GM18858 (cell line): ENCODE results near the gene CATSPER3.

Experiments used
- ATAC-seq: cut with Tn5 transposase; IDR thresholded peaks from one replicate; pipeline ENCODE4 v1.9.1; 2021; ENCODE audit not compliant: unreplicated experiment

The CATSPER3 gene

DNA sequence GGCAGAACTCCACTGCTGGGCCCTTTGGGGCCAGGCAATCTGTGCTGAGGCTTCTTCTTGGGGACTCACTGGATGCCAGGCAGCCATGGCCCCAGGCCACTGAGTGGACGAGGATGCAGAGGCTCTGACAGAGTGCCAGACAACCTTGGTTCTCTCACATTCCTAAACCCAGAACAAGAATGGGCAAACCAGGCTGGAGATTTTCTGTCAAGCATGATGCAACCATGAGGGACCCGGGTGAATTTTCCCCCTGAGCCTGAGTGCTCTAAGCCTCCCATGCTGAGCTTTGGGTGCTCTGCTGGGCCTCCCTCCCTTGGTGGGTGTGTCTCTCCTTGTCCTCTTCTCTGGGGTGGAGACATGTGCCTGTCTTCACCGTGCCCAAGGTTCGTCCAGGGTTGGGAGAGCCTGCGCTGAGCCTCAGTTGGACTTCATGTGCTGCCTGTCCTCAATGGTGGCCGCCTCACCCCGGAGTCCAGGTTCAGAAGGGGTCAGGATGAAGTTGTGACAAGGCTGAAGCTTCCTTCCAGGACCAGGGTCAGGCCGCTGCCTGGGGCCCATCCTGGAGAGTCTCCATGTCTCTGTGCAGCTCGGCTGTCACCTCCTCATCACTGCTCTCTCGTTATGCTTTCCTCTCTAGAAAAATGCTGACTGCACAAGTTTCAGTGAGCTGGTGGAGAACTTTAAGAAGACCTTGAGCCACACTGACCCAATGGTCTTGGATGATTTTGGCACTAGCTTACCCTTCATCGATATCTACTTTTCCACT, 42.2 kb downstream of the CATSPER3 start:
- no peak for ATAC-seq

DNA sequence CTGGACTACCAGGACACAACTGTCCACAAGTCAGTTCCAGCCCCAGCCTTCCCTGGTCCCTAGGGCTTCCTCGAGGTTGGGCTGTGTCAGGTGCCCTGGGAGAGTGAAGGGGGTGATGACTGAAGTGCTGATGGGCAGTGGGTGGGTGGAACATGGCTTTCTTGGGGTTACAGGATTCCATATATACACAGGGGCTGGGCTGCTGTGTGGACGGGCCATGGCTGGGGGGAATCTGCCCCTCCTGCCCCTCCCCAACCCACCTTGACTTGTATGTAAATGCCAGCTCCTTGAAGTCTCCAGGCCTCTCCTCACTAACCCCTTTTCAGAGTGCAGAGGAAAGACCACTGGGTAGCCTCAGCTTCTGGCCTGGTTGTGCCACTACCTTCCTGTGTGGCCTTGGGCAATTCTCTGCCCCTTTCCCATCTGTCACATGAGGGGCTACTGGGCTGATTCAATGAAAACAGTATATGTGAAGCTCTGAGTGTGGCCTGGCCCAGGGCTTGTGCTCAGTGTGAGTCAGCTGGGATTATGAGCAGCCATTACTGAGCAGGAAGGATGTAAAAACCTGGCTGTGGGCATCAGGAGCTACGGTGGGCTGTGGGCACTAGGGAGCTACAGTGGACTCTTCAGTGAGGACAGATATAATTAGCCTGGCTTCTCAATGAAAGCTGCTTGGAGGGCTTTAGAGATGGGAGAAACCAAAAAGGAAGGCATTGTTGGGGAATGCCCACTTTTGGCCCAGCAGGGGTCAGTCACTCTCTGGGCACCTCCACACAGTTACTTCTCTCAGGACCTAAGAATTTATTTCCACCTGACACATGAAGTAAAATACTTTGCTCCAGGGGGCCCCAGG, 43.0 kb downstream of the CATSPER3 start:
- ATAC-seq = no peak

DNA sequence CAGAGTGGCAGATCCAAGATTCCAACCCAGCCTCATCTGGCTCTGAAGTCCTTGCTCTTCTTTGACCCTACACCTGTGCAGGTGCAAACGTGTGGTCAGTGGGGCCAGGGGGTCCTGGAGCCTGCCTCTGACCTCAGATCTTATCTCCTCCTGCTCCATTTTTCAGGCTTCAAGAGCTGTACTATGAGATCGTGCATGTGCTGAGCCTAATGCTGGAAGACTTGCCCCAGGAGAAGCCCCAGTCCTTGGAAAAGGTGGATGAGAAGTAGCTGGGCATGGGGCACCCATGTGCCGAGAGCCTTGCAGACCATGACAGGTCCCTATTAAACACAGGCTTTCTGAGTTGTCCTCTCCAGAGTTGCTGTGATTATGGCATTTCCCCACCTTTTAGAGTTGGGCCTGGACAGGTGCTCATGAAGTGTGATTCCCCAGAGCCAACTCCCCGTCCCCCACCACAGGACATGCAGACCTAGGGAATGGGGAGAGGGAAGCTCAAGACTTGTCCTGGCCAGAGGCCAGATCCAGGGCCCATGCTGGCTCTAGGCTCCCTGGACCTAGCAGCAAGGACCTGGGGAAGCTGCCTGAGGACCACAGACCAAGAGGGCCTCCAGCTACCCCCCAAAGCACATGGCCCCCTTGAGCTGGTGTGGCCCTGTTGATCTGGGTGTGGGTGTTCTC, 43.8 kb downstream of the CATSPER3 start:
- ATAC-seq = no peak

DNA sequence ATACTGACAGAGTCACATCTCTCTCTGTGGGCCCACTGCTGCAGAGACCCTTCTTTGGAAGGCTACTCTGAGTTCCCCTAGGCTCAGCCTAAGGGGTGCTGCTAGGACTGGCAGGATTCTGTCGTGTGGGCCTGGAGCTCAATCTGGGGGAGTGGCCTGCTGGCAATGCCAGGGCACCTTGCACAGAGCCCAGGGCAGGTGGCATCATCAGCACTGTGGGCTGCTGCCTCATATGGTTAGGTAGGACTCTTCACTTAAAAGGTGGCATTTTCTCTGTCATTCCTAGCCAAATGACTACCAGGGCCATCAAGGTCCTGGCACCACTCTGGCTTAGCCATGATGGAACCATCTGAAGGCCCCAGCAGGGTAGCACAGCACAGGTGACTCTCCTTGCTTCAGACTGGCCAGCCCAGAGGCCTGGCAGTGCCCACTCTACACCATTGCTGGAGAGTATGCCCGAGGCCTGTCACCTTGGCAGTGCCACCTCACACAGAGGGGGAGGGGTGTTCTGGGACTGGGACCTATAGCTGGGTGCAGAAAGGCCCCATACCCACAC, 44.4 kb downstream of the CATSPER3 start:
- no peak for ATAC-seq

DNA sequence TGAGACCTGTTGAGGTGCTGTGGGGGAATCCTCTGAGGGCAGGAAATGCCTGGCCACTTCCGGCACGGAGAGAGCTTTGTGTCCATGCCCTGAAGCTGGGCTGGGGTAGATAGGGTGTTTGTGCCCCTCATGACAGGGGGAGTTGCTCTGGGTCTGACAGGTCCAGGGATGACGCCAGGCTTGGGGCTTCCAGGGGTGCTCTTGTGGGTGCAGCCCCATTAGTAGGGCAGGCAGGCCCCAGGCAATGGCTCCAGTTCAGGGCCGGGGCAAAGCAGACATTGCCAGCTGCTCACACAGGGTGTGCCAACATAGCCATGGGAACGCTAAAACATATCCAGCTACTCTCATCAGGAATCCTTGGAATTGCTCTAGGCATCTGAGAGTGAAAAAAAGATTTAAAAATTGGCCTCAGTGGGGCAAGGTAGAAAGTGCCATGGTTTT, 45.3 kb downstream of the CATSPER3 start:
- ATAC-seq = no peak

DNA sequence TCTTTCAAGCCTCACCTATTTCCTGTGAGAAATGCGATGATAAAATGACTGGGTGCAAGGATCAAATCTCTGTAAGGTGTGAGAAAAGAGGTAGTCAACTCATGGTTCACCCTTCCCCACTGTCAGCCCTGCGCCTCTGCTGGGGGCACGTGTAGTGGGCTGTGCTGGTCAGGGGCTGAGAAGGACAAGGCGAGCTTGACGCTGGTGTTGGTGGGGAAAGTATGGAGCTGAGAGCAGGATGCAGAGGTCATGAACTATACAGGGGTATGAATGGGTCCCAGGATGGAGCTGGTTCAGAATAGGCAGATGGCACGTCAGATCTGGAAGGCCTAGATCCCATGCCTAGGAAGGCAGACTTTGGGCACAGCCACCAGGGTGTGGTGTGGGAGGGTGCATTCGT, 45.7 kb downstream of the CATSPER3 start:
- ATAC-seq = no peak

DNA sequence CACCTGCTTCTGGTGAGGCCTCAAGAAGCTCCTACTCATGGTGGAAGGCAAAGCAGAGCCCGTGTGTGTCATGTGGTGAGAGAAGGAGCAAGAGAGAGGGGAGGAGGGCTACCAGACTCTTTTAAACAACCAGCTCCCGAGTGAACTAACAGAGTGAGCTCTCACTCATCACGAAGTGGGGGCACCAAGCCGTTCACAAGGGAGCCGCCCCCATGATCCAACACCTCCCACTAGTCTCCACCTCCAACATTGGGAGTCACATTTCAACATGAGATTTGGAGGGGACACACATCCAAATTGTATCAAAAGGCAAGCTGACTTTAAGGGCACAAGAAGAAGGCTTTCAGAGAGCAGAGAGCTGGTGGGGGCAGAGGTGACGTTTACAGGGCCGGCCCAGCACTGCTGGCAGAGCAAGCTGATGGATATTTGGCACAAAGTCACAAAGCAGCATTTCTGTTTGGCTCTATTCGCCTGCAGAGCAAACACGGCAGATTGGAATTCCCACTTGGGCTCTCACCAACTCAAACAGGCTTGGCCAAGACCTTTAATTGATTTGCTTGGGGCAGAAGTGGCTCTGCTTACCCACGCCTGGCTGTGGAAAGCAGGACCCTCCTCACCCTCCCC, 46.4 kb downstream of the CATSPER3 start:
- no peak for ATAC-seq

DNA sequence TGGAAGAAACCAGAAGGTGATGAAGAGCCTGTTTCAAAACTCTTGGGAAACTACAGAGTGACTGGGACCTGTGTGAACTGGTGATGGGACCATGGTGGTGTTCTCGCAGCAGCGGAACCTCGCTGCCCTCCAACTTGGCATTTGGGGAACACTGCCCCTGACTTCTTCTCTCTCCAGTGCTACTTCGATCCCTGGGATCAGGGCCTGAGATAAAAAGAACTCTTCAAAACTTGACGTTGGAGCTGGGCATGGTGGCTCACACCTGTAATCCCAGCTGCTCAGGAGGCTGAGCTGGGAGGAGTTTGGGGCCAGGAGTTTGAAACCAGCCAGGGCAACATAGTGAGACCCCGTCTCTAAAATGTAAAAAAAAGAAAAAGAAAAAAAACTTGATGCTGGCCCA, 48.2 kb downstream of the CATSPER3 start:
- ATAC-seq = no peak

DNA sequence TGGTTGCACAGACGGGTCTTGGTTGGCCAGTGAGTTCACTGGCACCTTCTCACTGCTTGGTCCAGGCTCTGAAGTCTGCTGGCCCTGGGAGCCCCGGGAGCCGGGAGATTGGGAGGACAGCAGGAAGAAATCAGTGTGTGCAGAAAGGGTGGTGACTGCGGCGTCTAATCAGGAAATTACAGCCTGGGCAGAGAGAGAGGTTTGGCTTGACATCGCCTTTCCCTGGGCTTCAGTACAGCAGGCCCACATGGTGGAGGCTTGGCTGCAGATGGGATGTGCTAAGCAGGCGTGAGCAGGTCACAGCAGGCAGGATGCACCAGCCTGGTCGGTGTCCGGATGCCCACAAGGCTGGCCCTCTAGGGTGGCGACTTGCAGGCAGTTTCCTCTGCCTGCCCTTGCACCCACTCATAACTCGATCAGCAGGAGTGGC, 49.2 kb downstream of the CATSPER3 start:
- no peak for ATAC-seq

DNA sequence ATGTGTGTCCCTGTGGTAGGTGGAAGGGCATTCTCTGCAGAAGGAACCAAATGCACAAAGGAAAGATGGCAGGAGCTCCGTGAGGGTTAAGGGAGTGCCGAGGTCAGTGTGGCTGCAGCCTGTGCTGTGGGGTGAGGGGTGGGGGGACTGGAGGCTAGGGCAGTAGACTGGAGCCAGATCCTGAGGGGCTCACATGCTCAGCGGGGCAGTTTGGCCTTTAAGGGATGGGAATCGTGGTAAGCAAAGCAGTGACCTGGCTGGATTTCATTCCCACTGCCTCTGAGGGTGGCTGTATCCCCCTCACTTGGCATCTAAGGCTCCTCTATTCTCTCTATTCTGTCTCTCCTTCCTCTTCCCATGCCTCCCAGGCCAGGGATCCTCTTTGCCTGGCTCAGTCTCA, 50.8 kb downstream of the CATSPER3 start:
- no peak for ATAC-seq

DNA sequence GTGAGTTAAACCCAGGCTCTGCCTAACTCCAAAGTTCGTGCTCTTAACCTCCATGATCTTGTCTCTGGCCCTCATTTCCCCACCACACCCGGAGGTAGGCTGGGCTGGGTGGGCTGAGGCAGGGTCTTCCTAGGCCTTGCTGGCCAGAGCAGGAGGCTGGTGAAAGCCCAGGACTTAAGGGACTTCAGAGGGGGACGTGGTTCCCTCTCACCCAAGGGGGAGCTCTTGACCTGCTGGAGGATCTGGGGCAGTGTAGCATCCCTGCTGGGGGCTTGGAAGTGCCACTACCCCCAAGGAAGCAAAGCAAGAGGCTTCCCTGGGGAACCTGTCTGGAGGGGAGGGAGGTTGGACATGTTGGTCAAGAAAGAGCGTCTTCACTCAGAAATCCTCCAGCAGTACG, 51.6 kb downstream of the CATSPER3 start:
- ATAC-seq = no peak

DNA sequence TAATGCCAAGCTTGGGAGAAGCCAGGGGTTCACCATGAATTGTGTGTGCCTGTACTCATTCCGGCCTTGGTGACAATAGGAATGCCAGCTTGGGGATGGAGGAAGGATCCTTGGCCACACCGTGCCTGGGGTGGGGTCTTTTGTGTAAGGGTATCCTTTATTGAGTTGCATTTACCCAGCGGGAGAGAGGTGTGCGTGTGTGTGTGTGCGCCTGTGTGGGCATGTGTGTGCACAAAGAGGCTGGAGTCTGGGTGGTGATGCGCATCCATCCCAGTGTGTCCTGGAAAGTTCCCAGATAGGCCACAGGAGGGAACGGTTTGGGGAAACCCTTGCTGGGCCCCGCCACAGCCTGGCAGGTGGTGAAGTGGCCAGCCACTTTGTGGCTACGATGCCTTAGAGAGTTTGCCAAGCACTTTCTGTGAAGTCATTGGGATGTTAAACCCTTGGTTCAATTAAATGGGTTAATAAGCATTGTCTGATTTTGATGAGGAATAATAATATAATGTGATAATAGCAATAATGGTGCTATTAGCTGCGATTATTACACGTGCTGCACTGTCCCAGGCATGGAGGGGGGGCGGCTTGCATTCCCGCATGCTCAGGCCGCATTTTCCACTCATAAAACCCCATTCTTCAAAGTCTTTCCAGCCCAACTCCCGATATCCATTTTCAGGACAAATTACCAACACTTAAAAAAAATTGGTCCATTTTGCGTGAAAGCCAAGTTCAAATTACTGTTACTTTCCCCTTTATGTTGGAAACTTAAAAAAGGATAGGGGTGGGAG, 52.6 kb downstream of the CATSPER3 start:
- no peak for ATAC-seq

DNA sequence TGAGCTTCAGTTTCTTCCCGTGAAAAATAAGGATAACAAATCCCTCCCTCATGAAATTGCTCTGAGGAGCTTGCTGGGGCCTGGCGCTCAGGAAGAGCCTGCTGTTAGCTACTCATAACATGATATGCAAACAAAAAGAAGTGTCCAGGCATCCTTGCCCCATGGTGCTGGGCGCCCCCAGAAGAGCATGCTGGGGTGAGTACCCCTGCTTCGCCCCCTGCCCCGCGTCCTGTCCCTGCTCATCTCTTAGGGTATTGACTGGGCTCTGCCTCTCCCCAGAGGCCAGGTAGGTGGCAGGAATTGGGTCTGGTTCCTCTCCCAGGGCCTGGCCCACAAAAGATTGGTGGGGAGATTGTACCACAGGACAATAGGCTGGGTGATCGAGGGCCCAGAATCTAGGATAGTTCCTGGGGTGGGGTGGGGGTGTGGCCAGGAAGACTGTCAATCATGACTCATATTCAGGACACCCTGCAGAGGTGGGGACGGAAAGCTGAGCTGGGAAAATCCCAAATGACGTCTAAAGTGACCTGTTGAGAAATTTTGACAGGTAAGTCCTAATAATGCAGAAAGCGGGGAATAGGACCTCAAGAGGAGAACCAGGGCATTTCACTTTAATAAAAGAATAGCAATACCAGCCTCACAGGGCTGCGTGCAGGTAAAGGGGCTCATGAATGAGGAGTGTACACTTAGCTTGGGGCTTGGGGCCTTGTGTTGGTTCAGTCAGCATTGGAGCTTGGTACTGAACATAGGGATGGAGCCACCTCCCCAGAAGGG, 57.4 kb downstream of the CATSPER3 start:
- no peak for ATAC-seq

DNA sequence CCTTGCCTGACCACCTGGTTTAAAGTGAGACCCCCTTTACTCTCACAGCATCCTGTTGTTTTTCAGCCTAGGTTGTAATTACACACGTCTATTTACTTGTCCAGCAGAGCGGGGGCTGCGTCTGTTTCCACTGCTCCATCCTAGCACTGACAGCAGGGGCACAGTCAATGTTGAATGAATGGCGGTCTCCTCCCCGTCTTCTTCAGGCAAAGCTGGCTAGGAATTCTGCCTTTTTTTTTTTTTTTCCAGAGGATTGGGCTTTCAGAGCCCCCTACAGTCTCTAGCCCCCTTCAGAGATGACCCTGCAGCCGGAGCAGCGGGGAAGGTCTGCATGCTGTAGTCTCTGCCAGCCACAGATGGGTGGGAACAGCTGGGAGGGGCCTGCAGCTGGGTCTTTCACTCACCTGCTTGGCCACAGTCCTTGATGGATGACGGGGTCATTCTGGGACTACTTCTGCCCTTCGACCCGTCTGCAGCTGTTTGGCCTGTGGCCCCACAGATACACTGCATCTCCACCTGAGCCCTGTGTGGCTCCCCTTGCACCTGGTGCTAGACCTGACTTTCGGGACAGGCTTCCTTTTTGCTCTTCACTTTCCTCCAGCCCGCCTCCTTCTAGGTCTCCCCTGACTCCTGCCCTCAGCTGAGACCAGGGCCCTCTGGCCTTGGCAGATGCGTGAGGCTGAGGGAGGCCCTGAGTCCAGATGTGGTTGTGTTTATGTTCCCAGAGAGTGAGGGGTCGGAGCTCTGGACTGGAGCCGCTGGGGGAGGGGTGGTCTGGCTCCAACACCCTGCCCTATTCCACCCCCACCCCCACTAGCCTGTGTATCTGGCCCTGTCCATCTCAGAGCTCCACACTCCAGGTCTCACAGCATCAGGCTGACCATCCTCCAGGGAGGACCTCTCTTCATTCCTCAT, 58.3 kb downstream of the CATSPER3 start:
- no peak for ATAC-seq

DNA sequence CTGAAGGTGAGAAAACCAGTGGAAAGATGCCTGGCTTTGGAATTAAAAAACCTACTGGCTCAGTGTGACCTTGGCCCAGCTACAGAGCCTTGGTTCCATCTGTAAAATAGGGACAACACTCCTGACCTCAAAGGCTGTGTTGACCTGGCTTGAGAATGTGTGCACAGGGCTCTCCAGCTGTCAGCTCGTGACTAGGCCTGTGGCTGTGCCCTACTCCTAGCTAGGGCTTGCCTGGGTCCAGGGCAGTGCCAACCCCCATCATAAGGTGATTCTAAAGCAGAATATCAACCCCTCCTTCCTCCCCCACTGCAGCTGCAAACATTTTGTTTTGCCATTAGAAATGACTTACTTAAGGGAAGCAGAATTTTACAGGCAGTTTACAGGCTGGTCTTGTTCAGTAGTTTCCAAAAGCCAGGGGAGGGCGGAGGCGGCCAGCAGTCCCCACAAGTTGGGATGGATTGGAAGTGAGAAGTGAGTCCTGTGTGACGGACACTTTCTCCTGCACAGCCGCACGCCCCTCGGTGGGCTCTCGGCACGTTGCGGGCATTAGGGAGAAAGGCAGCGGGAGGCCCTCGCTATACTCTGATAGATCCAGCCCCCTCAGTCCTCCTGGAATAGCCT, 59.0 kb downstream of the CATSPER3 start:
- no peak for ATAC-seq

DNA sequence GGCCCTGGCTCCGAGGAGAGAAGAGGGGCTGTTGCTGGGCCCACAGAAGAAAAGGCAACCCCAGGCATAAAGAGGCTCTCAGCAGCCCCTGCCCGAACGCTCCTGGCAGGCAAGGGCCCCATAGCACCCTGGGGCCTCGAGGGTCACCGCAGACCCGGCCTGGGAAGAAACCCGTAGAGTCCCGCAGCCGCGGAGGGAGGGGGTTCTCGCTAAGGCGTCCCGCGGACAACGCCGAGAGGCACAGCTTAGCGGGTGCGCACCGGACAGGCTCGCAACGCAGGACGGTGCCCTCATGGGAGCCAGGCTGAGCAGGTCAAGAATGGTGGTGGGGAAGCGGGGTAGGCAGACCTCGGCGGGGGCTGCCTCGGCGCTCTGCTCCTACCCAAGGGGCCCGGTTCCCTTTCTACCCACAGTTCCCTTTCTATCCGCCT, 59.6 kb downstream of the CATSPER3 start:
- ATAC-seq = no peak

DNA sequence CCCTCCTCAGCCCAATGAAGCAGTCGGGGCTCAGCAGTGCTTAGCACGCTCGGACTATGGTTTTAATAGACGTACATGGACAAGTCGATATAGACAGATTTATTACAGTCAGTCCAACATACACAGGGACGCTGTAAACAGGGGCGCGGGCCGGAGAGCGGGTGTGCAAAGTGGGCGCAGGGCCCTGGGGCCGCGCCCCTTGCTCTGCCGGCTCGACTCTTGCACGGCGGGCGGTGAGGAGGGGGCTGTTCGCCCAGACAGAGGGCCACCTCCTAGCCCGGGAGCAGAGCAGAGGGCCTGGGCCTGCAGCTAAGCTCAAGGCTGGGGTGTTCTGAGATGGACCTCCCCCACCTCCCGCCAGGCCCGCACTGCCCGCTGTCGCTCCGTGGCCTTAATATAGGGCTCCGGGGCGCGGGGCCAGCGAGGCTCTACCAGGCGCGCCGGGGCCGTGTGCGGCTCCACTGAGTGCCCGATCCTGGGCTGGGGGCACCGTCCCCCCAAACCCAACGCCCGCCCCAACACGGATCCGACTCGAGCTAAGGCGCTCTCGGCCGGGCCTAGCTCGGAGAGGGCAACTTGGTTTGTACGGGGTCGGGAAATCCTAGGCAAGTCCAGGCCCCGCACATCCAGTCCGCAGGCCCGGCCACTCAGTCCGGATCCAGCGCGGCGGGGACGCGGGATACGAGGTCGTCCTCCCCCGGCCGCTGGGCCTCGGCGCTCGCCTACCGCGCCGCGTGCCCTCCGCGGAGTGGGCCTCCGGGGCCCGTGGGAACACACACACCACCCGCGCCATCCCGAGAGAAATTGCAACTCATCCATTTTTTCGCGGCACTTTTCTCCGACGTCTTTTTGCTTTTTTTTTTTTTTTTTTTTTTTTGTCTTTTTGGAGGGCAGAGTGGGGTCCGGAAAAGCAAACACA, 60.2 kb downstream of the CATSPER3 start:
- no peak for ATAC-seq
